ENCODE measurements around the gene FCN2.

FCN2 gene

DNA sequence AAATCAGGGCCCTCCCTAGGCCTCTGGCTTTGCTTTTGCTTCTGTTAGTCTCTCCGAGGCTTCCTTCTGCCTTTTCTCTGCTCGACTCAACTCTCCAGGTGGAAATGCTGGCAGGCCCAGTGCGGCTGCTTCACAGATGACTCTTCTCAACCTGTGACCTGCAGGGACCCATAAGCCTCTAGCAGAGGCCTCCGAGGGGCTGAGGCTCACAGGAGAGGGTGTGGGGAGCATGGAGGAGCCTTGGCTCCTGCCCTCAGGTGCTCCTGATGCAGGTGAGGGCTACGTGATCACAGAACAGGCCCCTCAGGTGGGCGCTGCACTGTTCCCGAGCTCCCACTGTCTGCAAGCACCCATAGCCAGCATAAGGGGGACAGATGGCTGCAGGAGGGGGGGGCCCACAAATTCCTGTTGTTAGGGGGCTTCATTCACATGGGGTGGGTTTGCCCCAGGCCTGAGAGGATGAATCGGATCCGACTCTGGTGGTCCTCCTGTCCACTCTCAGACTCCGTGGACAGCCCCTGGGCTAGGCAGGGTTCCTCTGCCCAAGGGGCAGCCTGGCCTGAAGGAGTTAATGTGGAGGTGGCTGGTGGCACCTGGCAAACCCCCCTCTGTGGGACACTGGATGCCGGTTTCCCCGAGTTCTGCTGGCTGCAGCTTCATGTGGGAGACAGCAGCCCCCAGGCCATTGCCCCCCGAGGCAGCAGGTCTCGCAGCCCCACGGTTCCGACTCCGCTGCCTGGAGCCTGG is 10.9 kb upstream of the FCN2 start:
- no peak for DNase-seq (ENCODE audit: low spot score)

DNA sequence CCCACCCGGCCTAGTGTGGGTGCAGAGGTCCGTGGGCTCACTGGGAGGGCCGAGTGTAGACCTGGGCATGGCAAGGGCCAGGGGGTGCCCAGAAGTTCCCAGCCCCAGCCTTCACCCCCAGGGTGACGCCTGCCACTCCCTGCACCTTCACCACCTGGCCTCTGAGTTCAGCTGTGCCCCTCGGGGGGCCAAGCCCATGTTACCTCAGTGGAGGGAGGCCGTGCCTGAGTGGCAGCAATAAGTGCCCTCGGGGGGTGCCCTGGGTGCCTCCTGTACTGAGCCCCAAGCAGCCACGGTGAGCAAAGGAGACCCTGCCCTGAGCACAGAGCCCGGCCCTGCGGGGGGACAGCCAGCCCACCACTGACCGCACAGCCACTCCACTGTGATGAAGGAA is 10.3 kb upstream of the FCN2 start:
- DNase-seq (ENCODE audit: low spot score) = no peak

DNA sequence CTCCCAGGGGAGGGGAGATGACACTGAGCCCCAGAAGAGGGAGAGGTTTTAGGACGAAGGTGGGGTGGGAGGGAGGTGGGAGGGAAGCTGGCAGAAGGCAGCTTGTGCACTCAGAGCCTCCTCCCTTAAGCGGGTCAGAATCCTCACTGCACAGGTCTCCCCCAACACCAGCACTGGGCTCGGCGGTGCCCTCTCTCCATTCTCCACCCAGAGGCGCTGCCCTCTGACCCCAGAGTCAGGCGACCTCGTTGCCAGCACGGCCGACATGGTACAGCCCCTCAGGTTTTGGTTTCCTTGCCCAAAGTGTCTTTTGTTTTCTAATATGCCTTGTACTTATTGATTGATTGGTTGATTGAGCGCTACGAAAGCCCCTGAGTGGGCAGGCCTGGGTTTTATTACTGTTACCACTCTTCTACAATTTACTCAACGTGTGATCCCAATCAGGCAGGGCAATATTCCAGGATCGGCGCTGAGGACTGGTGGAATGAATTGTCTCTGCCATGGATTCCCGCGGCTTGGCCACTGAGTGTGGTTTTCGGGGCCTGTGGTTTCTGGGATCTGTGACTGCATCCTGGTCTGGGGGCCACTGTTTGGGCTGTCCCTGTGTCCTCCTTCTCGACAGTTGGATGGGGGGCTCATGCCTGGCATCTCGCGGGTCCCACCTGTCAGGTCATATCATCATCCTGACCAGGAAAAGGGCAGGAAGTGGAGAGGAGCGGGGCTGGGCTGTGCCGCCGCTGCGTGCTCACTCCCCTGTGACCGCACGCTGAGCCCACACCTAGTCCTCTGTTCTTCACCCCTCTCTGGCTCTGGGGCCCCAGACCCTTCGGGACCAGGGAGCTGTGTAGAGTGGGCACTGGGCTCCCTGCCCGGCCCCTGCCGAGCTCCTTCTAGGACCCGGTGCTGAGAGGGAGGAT is 9.6 kb upstream of the FCN2 start:
- DNase-seq (ENCODE audit: low spot score) = no peak

DNA sequence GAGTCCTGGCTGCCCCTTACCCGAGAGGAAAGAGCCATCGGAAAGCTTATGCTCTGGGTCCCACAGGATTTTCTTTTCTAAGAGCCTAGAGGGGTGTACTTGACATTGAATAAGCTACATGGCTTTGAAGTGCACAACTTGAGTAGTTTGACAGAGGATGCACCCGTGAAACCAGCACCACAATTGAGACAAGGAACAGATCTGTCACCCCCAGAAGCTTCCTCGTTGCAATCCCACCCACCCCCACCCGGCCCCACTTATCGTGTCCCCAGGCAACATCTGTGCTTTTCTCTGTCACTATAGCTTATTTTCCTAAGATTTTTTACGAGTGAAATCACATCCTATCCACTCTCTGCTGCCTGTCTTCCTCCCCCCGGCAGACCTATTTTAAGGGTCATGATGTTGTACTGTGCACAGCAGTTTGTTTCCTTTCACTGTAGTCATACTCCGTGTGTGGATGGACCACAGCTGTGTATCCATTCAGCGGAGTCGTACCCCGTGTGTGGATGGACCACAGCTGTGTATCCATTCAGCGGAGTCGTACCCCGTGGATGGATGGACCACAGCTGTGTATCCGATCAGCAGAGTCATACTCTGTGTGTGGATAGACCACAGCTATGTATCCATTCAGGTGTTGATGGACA is 8.8 kb upstream of the FCN2 start:
- no peak for DNase-seq (ENCODE audit: low spot score)

DNA sequence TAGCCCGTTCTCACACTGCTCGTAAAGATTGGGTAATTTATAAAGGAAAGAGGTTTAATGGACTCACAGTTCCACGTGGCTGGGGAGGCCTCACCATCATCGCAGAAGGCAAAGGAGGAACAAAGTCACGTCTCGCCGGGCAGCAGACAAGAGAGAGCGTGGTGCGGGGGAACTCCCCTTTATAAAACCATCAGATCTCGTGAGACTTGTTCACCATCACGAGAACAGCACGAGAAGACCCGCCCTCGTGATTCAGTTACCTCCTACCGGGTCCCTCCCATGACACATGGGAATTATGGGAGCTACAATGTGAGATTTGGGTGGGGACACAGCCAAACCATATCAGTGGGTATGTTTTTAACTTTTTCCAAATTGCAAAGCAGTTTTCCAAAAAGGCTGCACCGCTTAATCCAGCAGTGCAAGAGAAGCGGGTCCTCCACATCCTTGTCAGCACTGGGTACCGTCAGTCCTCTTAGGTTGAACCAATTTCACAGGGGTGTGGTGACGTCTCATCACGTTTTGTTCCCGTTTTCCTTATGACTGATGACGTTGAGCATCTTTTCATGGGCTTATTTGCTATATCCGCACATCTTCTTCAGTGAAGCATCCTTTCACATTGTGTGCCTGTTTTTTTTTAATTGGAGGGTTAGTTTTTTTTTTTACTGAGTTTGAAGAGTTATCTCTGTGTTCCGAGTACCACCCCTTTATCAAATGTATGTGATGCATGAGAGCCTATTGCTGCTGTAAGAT is 8.0 kb upstream of the FCN2 start:
- no peak for DNase-seq (ENCODE audit: low spot score)

DNA sequence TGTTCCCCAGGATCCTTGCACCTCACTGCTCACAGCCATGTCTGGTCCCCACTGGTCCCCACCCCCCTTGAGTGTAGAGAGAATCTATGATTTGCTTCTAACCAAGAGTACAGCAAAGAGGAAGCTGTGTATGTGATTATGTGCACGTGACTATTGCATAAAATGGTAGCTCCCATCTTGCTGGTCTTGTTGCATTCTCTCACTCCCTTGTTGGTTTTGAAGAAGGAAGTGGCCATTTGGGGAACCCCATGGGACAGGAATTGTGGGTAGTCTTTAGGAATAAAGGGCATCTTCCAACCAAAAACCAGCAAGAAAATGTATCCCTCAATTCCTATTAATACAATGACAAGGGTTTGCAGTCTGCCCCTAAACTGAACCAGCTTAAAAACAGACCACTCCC is 5.2 kb upstream of the FCN2 start:
- no peak for DNase-seq (ENCODE audit: low spot score)

DNA sequence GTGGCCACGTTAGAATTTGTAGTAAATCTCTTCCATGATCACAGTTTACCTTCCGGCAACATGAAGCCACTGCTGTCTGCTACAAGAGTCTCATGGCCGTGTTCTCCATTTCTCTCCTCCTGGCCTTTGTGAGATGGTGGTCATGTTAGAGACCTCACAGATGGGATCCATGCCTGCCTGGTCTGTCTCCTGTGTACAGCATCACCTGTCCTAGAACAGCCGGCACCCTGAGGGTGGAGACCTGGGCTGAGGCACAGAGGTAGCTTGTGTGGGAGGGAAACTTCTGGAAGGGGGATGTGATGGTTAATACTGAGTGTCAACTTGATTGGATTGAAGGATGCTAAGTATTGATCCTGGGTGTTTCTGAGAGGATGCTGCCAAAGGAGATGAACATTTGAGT is 3.1 kb upstream of the FCN2 start:
- DNase-seq (ENCODE audit: low spot score) = no peak

DNA sequence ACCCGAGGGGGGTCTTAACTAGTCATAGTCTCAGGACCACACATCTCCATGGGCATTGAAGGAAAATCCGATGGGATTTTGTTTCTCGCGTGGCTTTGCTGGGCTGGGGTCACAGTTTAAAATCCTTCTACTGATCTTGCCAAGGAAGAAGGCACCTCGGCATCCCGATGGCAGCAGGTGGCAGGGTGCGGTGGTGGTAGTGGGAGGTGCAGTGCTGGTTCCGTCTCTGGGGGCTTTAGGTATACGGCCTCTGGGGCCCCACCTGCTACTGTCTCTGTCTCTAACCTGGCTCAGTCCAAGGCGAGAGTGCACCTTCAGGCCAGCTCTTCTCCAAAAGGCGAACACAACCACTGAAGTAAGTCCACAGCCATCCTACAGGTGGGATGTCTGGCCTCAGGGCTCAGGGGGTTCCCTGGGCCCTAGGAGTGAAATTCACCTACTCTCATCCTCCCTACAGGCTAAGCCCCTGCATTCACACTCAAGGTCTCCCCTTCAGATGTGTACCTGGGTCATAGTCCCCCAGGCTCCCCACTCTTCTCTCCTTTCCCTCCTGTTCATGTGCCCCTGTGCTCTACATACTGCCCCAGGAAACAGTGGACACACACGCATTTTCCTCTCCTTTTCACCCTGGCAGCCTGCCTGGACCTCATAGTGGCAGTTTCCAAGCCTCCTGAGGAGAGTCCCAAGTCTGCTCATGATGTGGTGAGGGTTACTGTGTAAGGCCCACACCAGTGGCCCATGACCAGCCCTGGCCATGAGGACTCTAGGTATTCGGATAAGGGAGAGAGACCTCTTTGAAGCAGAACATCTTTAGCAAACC is 736 bp upstream of the FCN2 start:
- DNase-seq (ENCODE audit: low spot score) = no peak

DNA sequence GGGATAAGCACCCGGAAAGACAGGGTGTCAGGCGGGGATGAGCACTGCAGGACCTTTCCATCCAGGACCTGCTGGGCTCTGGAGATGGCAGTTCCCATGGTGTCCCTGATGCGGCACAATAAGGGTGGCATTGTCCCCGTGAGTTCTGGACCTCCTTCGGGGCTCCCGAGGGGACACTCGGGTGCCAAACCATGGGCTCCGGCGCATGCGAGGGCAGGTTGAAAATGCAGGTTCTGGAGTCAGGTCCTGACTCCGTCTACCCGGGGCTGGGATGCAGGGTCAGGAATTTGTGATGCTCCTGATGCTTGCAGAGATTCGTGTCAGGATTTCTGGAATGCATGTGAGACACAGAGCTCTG is 682 bp downstream of the FCN2 start:
- no peak for DNase-seq (ENCODE audit: low spot score)

DNA sequence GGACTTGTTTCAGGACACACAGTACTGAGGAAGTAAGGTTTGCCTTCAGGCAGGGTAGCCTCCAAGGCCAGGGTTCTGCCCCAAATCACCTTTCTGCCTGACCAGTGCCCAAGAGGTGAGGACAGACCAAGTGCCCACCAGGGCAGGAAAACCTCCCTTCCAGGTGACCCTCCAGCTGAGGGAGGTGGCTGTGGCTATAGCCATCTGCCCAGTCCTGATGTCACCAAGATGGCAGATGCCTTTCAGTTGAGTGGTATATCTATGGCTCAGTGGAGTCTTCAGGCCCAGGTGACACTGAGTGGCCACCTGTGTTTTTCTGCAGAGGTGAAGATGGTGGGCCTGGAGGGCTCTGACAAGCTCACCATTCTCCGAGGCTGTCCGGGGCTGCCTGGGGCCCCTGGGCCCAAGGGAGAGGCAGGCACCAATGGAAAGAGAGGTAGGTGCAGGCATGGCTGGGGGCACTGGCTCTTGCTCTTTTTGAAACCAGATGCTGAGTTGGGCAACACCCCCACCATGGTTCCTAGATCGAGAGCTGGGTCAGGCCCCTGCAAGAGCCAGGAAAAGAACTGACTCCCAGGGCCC is 1.7 kb downstream of the FCN2 start:
- DNase-seq (ENCODE audit: low spot score) = no peak

DNA sequence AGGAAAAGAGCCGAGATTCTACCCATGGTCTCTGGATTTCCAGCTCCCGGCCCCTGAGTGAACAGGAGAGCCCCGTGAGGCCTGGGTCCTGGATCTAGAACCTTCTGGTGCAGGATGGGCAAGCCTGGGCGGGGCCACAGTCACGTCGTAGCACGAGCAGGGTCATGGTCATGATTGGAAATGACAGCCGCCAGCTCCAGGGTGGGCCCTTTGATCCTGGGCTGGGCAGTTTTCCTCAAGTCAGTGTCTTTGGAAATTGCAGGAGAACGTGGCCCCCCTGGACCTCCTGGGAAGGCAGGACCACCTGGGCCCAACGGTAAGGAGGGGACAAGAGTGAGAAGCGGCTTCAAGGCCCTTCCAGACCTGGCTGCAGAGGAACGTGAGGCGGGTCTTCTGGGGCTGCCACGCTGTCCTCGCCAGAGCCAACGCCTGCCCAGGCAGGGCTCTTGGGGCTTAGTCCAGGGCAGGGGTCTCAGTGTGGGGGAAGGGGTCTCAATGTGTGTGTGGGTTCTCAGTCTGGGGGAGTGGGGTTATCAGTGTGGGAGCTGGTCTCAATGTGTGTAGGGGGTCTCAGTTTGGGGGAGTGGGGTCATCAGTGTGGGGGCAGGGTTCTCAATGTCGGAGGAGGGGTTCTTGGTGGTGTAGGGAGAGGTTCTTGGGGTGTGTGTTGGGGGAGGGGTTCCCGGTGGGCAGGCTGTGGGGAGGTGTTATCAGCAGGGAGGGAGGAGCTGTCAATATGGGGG is 2.6 kb downstream of the FCN2 start:
- no peak for DNase-seq (ENCODE audit: low spot score)

DNA sequence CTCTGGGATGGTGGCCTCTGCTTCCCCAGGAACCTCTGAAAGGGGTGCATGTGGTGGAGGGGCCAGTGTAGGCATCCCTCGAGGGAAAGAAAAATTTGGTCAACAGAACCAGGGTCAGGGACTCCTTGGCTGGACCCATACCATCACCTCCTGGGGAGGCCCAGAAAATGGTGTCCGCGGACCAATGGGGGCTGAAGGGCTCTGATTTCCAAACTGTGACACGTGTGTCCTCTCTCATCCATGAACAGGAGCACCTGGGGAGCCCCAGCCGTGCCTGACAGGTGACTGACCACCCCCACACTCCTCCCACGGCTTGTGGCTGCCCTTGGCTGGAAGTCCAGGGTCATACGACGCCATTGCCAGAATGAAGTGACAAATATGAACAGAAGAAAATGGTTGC is 3.9 kb downstream of the FCN2 start:
- no peak for DNase-seq (ENCODE audit: low spot score)

DNA sequence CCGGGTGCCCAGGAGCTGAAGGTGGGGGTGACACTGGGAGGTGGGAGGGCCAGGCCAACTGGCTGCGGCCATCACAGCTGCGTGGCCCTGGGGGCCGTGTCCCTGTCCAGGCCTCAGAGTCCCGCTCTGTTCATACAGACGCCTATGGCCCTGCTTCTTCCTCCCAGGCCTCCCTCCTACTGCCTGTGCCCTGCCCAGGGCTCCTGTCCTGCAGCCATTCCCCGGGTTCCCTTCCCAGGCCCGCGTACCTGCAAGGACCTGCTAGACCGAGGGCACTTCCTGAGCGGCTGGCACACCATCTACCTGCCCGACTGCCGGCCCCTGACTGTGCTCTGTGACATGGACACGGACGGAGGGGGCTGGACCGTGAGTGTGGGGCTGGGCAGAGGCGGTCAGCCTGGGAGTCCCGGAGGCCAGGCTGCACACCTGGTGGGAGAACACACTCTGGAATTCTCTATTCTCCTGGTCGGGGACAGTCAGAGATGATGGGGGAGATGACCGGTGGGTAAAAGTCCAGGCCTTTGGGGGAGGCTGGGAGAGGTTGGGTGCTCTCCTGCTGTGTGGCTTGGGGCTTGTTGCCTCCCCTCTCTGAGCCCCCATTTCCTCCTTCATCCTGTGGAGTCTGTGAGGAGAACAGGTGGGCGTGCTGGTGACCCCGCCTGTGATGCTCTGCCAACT is 4.5 kb downstream of the FCN2 start:
- DNase-seq (ENCODE audit: low spot score) = no peak

DNA sequence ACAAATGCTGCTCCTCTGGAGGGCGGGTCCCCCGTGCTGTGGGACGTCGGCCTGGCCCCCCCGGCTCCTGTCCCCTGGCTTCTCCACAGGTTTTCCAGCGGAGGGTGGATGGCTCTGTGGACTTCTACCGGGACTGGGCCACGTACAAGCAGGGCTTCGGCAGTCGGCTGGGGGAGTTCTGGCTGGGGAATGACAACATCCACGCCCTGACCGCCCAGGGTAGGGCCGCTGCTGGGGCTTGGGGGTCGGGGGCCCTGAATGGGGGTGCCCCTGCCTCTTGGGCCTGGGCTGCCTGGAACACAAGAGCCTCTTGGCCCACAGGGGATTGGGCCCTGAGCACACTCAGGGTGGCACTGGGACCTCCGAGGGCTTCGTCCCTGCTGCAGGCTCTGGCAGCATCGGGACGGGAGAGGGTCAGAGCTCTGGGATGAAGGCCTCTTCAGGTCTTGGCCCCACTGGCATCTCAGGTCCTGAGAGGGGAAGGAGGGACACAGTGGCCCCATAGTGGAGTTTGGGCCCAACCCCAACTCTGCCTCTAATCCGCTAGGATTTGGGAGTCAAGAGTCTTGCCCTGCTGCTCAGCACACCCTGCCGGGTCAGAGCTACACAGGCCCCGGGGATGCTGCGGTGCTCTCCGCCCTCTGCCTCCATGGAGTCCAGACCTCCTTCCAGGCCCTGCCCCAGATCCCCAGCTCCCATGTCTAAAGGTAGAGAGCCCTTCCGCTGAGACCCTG is 5.2 kb downstream of the FCN2 start:
- DNase-seq (ENCODE audit: low spot score) = no peak

DNA sequence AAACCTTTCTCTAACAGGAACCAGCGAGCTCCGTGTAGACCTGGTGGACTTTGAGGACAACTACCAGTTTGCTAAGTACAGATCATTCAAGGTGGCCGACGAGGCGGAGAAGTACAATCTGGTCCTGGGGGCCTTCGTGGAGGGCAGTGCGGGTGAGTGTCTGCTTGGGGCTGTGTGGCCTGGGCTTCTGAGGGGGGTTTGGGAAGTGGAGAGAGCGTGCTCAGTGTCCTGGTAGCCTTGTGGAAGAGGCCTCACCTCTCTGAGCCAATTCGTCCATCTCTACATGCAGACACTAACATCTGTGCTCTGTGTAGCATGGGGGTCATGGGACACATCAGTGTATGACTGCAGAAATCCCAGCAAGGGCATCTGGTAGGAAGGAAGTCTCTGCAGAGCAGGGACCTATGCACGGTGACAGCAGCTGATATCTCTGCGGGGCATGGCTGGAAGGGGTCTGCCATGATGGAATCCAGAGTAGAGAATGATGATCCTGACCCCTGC is 5.9 kb downstream of the FCN2 start:
- no peak for DNase-seq (ENCODE audit: low spot score)

DNA sequence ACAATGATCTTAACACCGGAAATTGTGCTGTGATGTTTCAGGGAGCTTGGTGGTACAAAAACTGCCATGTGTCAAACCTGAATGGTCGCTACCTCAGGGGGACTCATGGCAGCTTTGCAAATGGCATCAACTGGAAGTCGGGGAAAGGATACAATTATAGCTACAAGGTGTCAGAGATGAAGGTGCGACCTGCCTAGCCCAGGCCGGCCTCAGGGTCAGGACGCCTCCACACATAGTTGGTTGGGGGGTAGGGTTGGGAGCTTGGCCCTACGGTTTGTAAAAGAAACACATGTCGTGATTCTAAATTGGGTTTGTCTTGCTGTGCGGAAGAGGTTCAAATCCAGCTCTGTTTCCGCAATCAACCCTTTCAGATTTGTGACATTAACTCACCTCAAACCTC is 6.6 kb downstream of the FCN2 start:
- DNase-seq (ENCODE audit: low spot score) = no peak

DNA sequence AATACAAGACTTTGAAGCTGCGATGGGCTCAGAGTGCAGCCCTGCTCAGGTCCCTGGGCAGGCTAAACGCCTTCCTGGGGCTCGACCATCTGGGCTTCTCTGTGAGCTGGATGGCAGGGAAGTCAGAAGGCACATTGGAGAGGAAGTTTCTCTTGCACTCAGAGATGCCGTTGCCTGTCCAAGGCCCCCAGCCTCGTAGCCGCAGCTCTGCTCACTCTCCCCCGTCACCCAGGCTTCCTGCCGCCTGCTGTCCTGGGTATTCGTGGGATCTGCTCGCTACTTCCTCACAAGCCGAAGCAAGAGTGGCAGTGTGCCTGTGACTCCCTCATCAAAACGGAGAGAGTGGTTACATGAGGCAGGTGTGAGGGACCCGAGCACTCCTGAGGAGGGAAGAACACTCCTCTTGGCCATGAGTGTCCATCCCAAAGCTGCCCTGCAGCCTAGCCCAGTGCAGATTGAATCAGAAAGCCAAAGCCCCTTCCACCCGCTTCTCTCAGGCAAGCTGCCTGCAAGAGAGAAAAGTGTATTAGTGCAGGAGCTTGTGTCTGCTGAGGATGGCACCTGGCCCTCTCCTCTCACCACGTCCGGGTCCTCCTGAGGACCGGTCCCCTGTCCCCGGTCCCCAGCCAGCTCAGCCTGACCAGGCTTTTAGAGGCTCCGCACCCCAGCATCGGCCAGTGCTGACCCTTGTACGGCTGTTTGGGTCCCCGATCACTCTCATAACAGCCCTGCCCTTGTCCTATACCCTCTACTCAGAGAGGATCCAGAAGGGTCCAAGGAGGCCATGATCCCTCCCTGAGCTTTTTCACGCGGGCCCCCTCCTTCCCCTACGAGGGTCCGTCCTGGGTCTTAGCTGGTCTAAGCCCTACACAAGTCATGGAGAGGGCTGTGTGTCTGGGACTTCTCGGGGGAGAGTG is 7.3 kb downstream of the FCN2 start:
- DNase-seq (ENCODE audit: low spot score) = no peak

Data from GM03348 (cell line).